ENCODE measurements around the gene CXCL11. TPM values are rescaled to one million over a fixed set of nuclear protein-coding genes. Genes with fewer than 3 reads are reported as not detected.
A peak's percentile ranks its signal among the peaks of the same experiment; 100 is the strongest.

The CXCL11 gene
- polyA plus RNA-seq, 1 of the 3 experiments (the other 2 are of a cell fraction), result not detected

DNA sequence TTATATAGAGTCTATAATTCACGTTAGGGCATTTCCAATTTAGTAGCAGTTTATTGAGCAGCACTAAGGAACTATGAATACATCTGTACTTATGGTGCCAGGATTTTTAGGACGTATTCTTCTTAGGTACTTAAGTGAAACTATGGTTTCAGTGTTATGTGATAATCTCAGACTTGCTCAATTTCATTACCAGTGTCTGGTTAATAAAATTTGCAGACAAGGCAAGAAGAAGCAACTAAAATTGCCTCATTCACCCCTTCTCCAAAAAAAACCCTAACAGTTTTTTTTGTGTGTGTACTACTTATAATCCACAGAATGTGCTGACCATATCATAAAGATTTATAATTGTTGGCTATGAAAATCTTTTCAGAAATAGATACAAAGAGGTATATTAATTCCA, 6.6 kb downstream of the CXCL11 start:
- POLR2A ChIA-PET, result no interaction called here
- Histone ChIP-seq H4K20me1 (ENCODE audit: insufficient read depth) (no peaks in the 10 kb centered on the region), H2AFZ (ENCODE audit: low read depth) (no peak overlapping the region), H3K27ac (ENCODE audit: low read depth in 2 of 2, low read length in 1 of 2) (no peak overlapping the region), H3K4me2 (no peak overlapping the region), H3K9me2 (no peaks in the 10 kb centered on the region), H3F3A (replicated peaks; ENCODE audit: insufficient read depth) (no peaks in the 10 kb centered on the region), H3K79me2 (ENCODE audit: insufficient read depth) (no peaks in the 10 kb centered on the region), H3K4me3 (ENCODE audit: low read depth in 2 of 2, low read length in 1 of 2) (no peak overlapping the region), H3K9ac (no peak overlapping the region), H3K36me3 (replicated peaks in 1 of 2; ENCODE audit: control insufficient read depth in 1 of 2, insufficient read depth in 2 of 2, low read length in 1 of 2) (no peaks in the 10 kb centered on the region), H3K27me3 (ENCODE audit: insufficient read depth) (no peaks in the 10 kb centered on the region; the same call in 1 of the 2 replicates), H3K9me3 (no peaks in the 10 kb centered on the region), H3K4me1 (ENCODE audit: control insufficient read depth in 1 of 2, insufficient read depth in 2 of 2, low read depth in 1 of 2, low read length in 1 of 2) (no peaks in the 10 kb centered on the region; a peak in 1 of 4 replicates)
- WGBS (ENCODE audit: low lambda C conversion rate), result 76% methylated on average over 2 of the region's 2 CpGs
- CTCF ChIA-PET, result no interaction called here
- TF ChIP-seq, protein P1, sequence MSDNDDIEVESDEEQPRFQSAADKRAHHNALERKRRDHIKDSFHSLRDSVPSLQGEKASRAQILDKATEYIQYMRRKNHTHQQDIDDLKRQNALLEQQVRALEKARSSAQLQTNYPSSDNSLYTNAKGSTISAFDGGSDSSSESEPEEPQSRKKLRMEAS (IDR thresholded peaks at IDR 0.05; ENCODE audit: low read depth), result no peak
- TF ChIP-seq, protein P2, sequence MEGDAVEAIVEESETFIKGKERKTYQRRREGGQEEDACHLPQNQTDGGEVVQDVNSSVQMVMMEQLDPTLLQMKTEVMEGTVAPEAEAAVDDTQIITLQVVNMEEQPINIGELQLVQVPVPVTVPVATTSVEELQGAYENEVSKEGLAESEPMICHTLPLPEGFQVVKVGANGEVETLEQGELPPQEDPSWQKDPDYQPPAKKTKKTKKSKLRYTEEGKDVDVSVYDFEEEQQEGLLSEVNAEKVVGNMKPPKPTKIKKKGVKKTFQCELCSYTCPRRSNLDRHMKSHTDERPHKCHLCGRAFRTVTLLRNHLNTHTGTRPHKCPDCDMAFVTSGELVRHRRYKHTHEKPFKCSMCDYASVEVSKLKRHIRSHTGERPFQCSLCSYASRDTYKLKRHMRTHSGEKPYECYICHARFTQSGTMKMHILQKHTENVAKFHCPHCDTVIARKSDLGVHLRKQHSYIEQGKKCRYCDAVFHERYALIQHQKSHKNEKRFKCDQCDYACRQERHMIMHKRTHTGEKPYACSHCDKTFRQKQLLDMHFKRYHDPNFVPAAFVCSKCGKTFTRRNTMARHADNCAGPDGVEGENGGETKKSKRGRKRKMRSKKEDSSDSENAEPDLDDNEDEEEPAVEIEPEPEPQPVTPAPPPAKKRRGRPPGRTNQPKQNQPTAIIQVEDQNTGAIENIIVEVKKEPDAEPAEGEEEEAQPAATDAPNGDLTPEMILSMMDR (IDR thresholded peaks at IDR 0.05), result no peak
- TF ChIP-seq TAF1 (IDR thresholded peaks at IDR 0.05; ENCODE audit: borderline replicate concordance, low read depth, low read length) (no peak), SIN3A (IDR thresholded peaks at IDR 0.05; ENCODE audit: borderline replicate concordance, low read depth, low read length) (no peak), GATA2 (CRISPR knock-in tag; IDR thresholded peaks at IDR 0.05) (no peak), FOXJ3 (CRISPR knock-in tag; IDR thresholded peaks at IDR 0.05) (no peak), POLR2AphosphoS5 (IDR thresholded peaks at IDR 0.05; ENCODE audit: low read depth, low read length) (no peak), CHD2 (IDR thresholded peaks at IDR 0.05; ENCODE audit: low read length, partially characterized antibody) (no peak), NRF1 (IDR thresholded peaks at IDR 0.05; ENCODE audit: low read depth, low read length) (no peak), RCOR1 (IDR thresholded peaks at IDR 0.05; ENCODE audit: low read length) (no peak)
- no peak for DNase-seq

DNA sequence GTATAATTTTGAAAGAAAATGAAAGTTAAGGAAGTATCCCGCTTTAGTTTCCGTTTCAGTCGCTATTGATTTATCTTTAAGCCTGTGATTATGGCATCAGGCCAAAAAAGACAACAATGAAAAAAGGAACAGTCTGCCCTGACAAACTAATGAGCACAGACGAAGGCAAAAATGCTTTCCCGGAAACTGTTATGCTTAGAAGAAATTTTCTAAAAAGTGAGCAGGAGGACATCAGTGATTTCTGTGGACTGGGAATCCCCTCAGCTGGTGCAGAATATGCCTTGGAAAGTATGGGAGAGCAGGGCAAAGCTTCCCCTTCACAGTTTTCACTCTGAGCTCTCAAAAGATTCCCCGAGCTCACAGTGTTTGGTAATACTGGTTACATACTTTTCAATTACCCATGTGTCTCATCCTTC, 7.5 kb downstream of the CXCL11 start:
- Histone ChIP-seq H4K20me1 (ENCODE audit: insufficient read depth) (no peaks in the 10 kb centered on the region), H3K79me2 (ENCODE audit: insufficient read depth) (no peaks in the 10 kb centered on the region), H3K36me3 (replicated peaks in 1 of 2; ENCODE audit: control insufficient read depth in 1 of 2, insufficient read depth in 2 of 2, low read length in 1 of 2) (no peaks in the 10 kb centered on the region), H3K4me3 (ENCODE audit: low read depth in 2 of 2, low read length in 1 of 2) (peak overlapping the region in 1 of 2 experiments; percentile 21; a peak in 2 of 4 replicates), H3K9me3 (no peaks in the 10 kb centered on the region), H3K9me2 (no peaks in the 10 kb centered on the region), H3K4me1 (ENCODE audit: control insufficient read depth in 1 of 2, insufficient read depth in 2 of 2, low read depth in 1 of 2, low read length in 1 of 2) (no peaks in the 10 kb centered on the region; a peak in 1 of 4 replicates), H3F3A (replicated peaks; ENCODE audit: insufficient read depth) (no peaks in the 10 kb centered on the region), H3K4me2 (peak overlapping the region; percentile 66; the same call in 1 of the 2 replicates), H3K27ac (ENCODE audit: low read depth in 2 of 2, low read length in 1 of 2) (no peak overlapping the region), H3K27me3 (ENCODE audit: insufficient read depth) (no peaks in the 10 kb centered on the region; the same call in 1 of the 2 replicates), H3K9ac (no peak overlapping the region), H2AFZ (ENCODE audit: low read depth) (peak overlapping the region; percentile 42; the same call in 1 of the 2 replicates)
- DNase-seq, result no peak
- ChIA-PET CTCF (no interaction called here), POLR2A (no interaction called here)
- TF ChIP-seq RCOR1 (IDR thresholded peaks at IDR 0.05; ENCODE audit: low read length), result no peak
- no peak for TF ChIP-seq RXRA (IDR thresholded peaks at IDR 0.05; ENCODE audit: borderline replicate concordance, low read depth)
- no peak for TF ChIP-seq CHD2 (IDR thresholded peaks at IDR 0.05; ENCODE audit: low read length, partially characterized antibody)
- TF ChIP-seq GATA2 (CRISPR knock-in tag; IDR thresholded peaks at IDR 0.05), result no peak
- 36% methylated on average over 6 of the region's 6 CpGs for WGBS (ENCODE audit: low lambda C conversion rate)
